Dedifferentiated amniotic fluid mesenchymal stem cell (primary cell): ENCODE results near the gene MTURN.

Experiments used
- DNase-seq: peaks from one replicate; pipeline ENCODE4 v3.0.0-alpha.2; 2016; ENCODE audit errors: extremely low spot score

The MTURN gene

GRCh38 chr7:30206942-30207341, 72.2 kb downstream of the MTURN start:
- no peak for DNase-seq

- DNase-seq, result no peak
Measured at GRCh38 chr7:30207376-30207775, 72.6 kb downstream of the MTURN start.

GRCh38 chr7:30209951-30210350, 75.2 kb downstream of the MTURN start:
- no peak for DNase-seq
